NK-92 (cell line): ENCODE results near the gene LMAN2L.

Experiments
- DNase-seq: peaks from one replicate; lab custom pipeline; 2025; ENCODE audit not compliant: unreplicated experiment; lab: John Stamatoyannopoulos, UW

LMAN2L gene

DNA sequence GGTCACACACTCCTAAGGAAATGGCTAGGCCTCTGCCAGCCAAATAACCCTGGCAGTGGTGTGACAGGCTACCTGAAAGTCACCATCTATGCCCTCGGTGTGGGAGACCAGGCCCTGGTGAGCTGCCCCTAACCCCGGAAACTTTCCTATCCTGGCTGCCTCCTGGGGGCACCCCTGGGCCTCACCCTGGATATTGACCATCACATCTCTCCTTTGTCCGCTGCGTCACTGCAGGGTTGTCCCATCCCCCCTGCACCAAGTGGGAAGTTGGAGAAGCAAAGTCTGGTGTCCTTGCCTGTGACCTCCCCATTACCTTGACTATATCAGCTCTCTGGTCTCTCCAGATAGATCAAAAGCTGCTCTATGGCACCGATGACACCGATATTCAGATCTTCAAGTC is 78.5 kb downstream of the LMAN2L start:
- no peak for DNase-seq

DNA sequence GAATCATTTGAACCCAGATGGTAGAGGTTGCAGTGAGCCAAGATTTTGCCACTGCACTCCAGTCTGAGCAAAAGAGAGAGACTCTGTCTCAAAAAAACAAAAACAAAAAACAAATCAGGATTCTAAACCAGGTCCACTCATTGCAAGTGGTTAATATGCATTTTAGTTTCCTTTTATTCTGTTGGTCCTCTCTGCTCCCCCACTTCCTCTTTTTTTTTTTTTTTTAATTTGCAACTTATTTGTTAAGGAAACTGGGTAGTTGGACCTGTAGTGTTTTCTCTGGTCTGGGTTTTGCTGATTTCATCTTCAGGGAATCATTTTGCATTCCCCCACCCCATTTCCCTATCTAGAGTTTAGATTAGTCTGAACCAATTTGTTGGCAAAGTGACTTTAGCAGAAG is 83.3 kb downstream of the LMAN2L start:
- DNase-seq: no peak
